GM12892 (cell line): Measurements from ENCODE around the gene CHCHD3.

Experiments used
- POLR2A ChIP-seq: IDR thresholded peaks from 2 replicates; pipeline ENCODE4 v1.6.1; 2011; ENCODE audit warnings: low read depth, low read length, control low read depth
- POLR2AphosphoS5 ChIP-seq: IDR thresholded peaks from 2 replicates; pipeline ENCODE4 v1.6.1; 2011; ENCODE audit warnings: low read depth, low read length, control low read depth
- TAF1 ChIP-seq: IDR thresholded peaks from 2 replicates; pipeline ENCODE4 v1.6.1; 2011; ENCODE audit warnings: low read depth, mild to moderate bottlenecking, control low read depth, low read length, borderline replicate concordance

DNA sequence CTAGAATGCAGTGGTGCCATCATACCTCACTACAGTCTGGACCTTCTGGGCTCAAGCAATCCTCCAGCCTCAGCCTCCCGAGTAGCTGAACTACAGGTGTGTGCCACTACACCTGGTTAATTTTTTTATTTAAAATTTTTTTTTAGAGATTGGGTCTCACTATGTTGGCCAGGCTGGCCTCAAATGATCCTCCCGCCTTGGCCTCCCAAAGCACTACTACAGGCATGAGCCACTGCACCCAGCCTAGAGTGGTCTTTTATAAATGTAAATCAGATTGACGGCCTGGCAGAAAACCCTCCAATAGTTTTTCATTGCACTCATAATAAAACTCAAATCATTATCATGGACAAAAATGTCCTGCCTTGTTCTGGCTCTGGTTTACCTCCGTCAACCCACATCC is 303.9 kb downstream of the CHCHD3 start:
- TF ChIP-seq POLR2A (no peak), POLR2AphosphoS5 (no peak), TAF1 (no peak)
